Natural killer cell treated with Interleukin-12 subunit alpha and Interleukin-12 subunit beta and Interleukin-15 and Interleukin-18, amount 100 ng/mL, for 72 hours (primary cell): Measurements from ENCODE around the gene CDC45. TPM values are rescaled to one million over a fixed set of nuclear protein-coding genes. Genes with fewer than 3 reads are reported as not detected.

Experiments used
- ATAC-seq, 2 donors: fragments of 150-1000 bp; cut with Tn5 transposase in 1 of 2; sonication (Bioruptor Pico), chemical (Tn5 transposase) in 1 of 2; 2 replicates each; pipeline ENCODE4 v1.10.0; 2021
- DNase-seq: peaks from one replicate; pipeline ENCODE4 v3.0.0; 2022; ENCODE audit warnings: low spot score
- H3K27ac Mint-ChIP-seq, 2 donors: 1 replicate in 1 of 2; 2 replicates in 1 of 2; pipeline ENCODE4 v1.8.0; 2022; ENCODE audit warnings: mixed read lengths in 2 of 2, mild to moderate bottlenecking in 1 of 2, moderate library complexity in 1 of 2
- H3K27me3 Mint-ChIP-seq, 2 donors: 1 replicate in 1 of 2; 2 replicates in 1 of 2; pipeline ENCODE4 v1.8.0; 2022; ENCODE audit warnings: mixed read lengths in 2 of 2
- H3K36me3 Mint-ChIP-seq: one replicate; pipeline ENCODE4 v1.8.0; 2022; ENCODE audit warnings: mixed read lengths
- H3K4me1 Mint-ChIP-seq, 2 donors: 1 replicate in 1 of 2; 2 replicates in 1 of 2; pipeline ENCODE4 v1.8.0; 2022; ENCODE audit warnings: low read depth in 2 of 2, mixed read lengths in 2 of 2, mild to moderate bottlenecking in 1 of 2
- H3K4me3 Mint-ChIP-seq: one replicate; pipeline ENCODE4 v1.8.0; 2022; ENCODE audit warnings: mixed read lengths
- H3K9me3 Mint-ChIP-seq: 2 replicates; pipeline ENCODE4 v1.8.0; 2022; ENCODE audit warnings: mixed read lengths
- total RNA-seq, 2 donors: library from RNA; stranded (reverse); gene quantifications; one replicate each; pipeline ENCODE4 v1.2.3, GENCODE V29; 2022

CDC45 gene
- total RNA-seq, 2 donors from 2014 or later: 57.8 to 137 TPM

DNA sequence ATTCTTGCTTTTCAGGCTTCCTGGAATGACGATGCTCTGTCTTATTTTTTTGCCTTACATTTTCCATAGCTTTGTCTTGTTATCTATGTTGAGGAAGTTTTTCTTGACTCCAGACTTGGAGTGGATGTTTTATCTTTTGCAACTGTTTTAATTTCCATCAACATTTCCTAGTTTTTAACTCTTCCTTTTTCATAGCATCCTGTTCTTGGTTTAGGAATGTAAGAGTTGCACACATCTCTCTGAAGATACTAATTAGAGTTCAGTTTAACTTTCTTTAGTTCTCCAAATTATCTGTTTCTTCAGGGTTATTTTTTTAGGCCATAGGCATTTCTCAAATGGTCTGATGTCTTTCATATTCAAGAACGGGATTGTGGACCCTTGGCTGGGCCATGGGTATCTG, 34.1 kb downstream of the CDC45 start:
- Mint-ChIP-seq H3K4me1 (peaks cover 0 to 2% of the 10 kb centered on the region in 2 donors), H3K27ac (no peak overlapping the region), H3K36me3 (peaks cover 12% of the 10 kb centered on the region), H3K9me3 (no peaks in the 10 kb centered on the region), H3K27me3 (no peaks in the 10 kb centered on the region), H3K4me3 (no peak overlapping the region)
- DNase-seq (no peak), ATAC-seq (no peak)

DNA sequence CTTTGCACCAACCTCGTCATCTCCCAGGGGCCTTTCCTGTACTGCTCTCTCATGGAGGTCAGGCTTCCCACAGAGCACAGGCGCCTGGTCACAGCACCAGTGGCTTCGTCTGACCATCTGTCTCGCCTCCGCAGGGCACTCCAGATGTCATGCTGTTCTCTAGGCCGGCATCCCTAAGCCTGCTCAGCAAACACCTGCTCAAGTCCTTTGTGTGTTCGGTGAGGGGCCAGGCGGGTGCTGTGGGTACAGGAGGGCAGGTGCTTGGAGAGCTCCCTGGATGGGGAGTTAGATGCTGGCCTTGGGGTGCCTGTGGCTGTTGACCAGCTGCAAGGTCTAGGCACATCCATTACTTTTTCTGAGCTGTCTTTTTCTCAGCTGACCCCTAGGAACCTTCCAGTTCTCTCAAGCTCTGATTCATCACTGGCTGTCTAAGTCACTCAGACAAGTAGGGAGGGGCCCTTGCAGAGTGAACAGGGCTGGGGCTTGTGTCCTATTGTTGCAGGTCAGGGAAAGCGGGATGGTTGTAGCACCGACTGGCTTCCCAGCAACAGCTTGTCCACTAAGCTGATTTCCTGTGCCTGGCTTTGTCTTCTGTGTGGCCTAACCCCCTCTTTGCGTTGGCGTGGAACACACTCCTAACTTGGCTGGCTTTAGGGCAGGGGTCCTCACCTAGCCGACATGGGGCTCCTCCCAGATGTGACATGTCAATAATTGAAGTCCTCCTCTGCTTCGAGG, 35.3 kb downstream of the CDC45 start:
- Mint-ChIP-seq H3K36me3 (peaks cover 12% of the 10 kb centered on the region), H3K27ac (no peak overlapping the region), H3K4me1 (peaks cover 0 to 2% of the 10 kb centered on the region in 2 donors), H3K27me3 (no peaks in the 10 kb centered on the region), H3K9me3 (no peaks in the 10 kb centered on the region), H3K4me3 (no peak overlapping the region)
- ATAC-seq (no peak), DNase-seq (no peak)

DNA sequence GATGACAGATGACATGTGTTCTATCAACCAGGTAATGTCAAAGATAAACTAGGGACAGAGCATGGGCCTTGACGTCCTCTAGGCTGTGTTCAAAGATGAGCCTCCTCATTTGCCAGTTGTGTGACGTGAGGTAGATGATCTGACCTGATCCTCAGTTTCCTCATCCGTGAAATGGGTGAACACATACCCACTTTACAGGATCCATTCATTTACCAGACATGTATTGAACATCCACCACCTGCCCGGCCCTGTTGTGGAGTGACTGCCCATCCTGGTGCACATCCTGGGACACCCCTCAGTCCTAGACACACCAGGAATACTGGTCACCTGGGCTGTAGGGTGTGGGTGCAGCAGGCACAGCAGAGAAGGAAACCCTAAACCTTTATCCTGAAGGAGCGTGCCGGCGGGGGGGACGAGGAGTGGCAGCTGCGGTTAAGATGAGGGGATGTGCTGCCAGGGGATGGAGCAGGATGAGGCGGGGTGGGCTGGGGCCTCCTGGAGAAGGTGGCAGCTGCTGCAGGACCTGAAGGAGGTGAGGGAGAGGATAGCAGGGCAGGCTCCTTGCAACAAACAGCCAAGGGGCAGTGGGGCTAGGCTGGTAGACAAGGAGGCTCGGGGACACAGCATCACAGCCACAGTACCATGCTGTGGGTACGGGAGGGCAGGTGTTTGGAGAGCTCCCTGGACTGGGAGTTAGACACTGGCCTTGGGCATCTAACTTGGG, 36.1 kb downstream of the CDC45 start:
- H3K4me3 Mint-ChIP-seq: no peak overlapping the region
- H3K27ac Mint-ChIP-seq: no peak overlapping the region
- DNase-seq (no peak), ATAC-seq (no peak)
- H3K9me3 Mint-ChIP-seq: no peaks in the 10 kb centered on the region
- H3K4me1 Mint-ChIP-seq: peaks cover 0 to 2% of the 10 kb centered on the region in 2 donors
- no peaks in the 10 kb centered on the region for H3K27me3 Mint-ChIP-seq
- peaks cover 12% of the 10 kb centered on the region for H3K36me3 Mint-ChIP-seq

DNA sequence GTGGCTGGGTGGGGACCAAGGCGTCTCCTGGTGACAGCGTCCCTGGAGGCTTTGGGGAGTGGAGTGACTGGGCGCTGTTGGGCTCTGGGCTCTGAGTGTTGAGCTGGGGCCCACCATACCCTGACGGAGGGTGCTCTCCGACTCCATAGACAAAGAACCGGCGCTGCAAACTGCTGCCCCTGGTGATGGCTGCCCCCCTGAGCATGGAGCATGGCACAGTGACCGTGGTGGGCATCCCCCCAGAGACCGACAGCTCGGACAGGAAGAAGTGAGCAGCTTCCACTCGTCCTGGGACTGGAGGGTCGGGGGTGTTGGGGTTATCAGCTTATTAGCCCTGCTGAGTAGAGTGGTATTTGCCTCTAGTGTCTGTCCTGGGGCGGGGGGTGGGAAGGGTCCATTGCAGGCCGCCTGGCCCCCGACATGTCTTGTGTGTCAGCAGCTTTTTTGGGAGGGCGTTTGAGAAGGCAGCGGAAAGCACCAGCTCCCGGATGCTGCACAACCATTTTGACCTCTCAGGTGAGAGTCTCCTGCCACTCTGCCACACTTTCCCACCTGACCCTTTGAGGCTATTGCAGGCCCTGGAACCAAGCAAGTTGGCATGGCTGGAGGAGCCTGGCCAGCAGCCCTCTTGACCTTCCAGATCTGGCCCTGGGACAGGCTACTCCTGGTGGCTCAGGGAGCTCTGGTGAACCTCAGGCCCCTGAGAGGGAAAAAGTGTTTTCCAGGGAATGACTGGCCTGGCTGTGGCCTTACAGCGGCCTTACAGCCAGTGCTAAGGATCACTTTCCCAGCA, 36.9 kb downstream of the CDC45 start:
- no peaks in the 10 kb centered on the region for H3K27me3 Mint-ChIP-seq
- peaks cover 12% of the 10 kb centered on the region for H3K36me3 Mint-ChIP-seq
- H3K27ac Mint-ChIP-seq: no peak overlapping the region
- ATAC-seq: no peak
- H3K4me3 Mint-ChIP-seq: no peak overlapping the region
- H3K4me1 Mint-ChIP-seq: peaks cover 0 to 2% of the 10 kb centered on the region in 2 donors
- no peak for DNase-seq
- no peaks in the 10 kb centered on the region for H3K9me3 Mint-ChIP-seq

DNA sequence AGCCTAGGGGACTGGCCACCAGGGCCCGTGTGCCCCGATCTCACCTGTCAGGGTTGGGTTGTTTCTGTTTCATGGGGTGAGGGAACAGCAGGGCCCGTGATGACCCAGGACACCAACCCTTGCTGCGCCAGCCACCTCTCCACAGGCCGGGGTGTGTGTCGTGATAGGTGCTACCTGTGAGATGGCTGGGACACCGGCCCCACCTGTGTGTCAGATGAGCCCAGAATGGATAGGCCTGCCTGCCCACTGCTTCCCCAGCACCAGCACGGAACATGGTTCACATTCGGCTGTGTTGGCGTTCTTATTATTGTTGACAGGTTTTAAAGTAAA, 37.4 kb downstream of the CDC45 start:
- H3K27ac Mint-ChIP-seq: no peak overlapping the region
- H3K4me3 Mint-ChIP-seq: no peak overlapping the region
- no peaks in the 10 kb centered on the region for H3K9me3 Mint-ChIP-seq
- DNase-seq: no peak
- peaks cover 0 to 2% of the 10 kb centered on the region in 2 donors for H3K4me1 Mint-ChIP-seq
- no peaks in the 10 kb centered on the region for H3K27me3 Mint-ChIP-seq
- ATAC-seq: no peak
- H3K36me3 Mint-ChIP-seq: peaks cover 12% of the 10 kb centered on the region

DNA sequence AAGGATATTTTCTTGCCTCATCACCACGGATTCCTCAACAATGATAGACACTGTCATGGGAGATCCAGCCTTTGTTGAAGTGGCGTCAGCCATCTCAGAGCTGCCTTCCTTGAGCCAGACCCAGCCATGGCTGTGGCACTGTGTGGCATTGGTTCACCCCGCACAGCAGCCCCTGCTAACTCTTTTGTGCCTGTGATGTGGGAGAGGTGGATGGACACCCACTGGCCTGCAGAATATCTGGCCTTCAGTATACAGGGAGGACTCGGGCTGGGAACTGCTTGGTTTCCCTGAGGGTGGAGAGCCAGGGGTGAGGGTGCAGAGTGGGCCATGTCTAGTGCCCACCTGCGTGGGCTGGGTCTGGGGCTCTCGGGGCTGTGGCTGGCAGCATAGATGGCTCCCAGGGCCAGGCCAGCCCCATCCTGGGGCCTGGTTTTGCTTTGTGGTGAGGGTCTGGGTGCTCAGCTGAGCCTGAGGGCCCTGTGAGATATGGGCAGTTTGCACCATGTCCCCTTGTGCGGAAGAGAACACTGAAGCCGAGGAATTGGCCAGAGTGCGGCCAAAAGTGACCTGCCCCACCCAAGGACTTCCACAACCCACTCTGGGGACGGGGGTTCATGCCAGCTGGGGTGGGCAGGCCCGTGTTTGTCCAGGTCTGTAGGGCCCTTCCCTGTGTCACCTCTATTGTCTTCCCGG, 38.3 kb downstream of the CDC45 start:
- Mint-ChIP-seq H3K4me1 (peaks cover 0 to 2% of the 10 kb centered on the region in 2 donors), H3K4me3 (no peak overlapping the region), H3K9me3 (no peaks in the 10 kb centered on the region), H3K27me3 (no peaks in the 10 kb centered on the region), H3K27ac (no peak overlapping the region), H3K36me3 (peaks cover 6% of the 10 kb centered on the region)
- no peak for DNase-seq
- no peak for ATAC-seq

DNA sequence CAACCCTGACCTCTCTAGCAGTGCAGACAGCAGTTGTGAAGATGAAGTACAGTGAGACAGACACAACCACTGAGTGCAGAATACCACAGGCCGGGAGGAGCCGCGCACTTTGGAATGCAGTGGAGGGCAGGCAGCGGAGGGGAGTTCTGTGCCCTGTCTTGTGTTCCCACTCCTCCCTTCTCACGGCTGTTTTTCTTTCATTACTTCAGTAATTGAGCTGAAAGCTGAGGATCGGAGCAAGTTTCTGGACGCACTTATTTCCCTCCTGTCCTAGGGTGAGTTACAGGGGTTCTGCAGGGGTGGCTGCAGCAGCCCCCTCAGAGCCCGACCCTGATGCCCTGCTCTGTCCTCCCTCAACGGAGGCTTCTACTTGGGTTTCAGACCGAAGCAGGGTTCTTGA, 38.9 kb downstream of the CDC45 start:
- no peak for DNase-seq
- Mint-ChIP-seq H3K27me3 (no peaks in the 10 kb centered on the region), H3K9me3 (no peaks in the 10 kb centered on the region), H3K36me3 (peaks cover 5% of the 10 kb centered on the region), H3K4me1 (peaks cover 0 to 2% of the 10 kb centered on the region in 2 donors), H3K4me3 (no peak overlapping the region), H3K27ac (no peak overlapping the region)
- ATAC-seq: no peak

DNA sequence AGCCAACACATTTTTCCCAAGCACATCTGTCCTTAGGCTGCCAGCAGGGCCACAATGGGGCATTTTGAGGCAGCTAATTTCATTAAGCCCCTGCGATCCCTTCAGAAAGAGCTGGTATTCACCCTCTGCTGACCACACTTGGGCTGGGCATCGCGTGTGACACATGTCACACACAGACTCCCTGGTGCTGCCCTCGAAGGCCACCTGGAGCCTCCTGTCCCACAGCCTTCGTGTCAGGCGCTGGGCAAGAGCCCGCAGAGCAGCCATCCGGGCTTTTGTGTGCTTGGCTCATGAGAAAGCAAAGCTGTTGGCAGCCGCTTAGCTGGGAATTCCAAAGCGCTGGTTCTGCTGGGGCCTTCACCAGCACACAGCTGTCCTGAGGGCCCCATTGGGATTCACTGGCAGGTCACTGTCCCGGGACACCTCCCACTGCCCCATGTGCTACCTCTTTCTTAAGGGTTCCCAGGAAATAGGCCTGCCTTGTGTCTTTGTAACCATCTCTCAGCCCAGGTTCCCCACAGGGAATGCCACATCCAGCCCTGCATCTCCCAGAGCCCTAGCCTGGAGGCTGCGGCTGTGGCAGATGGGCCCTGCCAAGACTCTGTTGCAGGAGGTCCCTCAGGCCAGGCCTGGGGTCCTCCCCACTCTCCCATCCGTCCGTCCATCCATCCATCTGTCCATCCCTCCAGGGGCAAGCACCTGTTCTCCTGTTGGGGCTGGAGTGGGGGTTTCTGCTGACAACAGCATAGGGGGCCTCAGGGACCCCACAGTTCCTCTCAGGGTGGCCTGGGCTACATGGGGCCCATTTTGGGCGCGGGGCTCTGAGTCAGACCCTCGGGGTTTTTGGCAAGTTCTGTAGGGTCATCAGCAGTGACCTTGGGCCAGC, 39.6 kb downstream of the CDC45 start:
- ATAC-seq (no peak), DNase-seq (no peak)
- H3K27ac Mint-ChIP-seq: no peak overlapping the region
- no peak overlapping the region for H3K4me3 Mint-ChIP-seq
- H3K36me3 Mint-ChIP-seq: no peaks in the 10 kb centered on the region
- H3K4me1 Mint-ChIP-seq: peaks cover 0 to 2% of the 10 kb centered on the region in 2 donors
- no peaks in the 10 kb centered on the region for H3K9me3 Mint-ChIP-seq
- H3K27me3 Mint-ChIP-seq: no peaks in the 10 kb centered on the region

DNA sequence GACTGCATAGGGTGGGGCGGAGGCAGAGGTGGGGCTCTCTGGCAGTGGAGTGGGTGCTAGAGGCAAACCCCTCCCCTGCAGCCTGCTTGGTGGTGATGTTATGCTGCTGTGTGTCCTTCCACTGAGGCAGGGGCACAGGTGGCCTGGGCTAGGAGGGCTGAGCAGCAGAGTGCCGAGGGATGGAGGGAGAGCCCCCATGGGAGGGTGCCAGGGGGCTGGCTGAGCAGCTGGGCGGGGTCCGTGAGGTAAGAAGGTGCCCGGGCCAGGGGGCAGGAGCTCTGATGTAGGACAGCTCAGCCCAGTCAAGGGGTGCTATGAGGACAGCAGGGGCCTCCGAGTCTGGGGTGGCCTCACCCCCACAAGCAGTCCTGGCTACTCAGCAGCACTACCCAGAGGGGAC, 40.3 kb downstream of the CDC45 start:
- Mint-ChIP-seq H3K9me3 (no peaks in the 10 kb centered on the region), H3K27me3 (peaks cover 4 to 5% of the 10 kb centered on the region in 2 donors), H3K36me3 (no peaks in the 10 kb centered on the region), H3K27ac (no peak overlapping the region), H3K4me3 (no peak overlapping the region), H3K4me1 (peaks cover 0 to 5% of the 10 kb centered on the region in 2 donors)
- no peak for DNase-seq
- no peak for ATAC-seq

DNA sequence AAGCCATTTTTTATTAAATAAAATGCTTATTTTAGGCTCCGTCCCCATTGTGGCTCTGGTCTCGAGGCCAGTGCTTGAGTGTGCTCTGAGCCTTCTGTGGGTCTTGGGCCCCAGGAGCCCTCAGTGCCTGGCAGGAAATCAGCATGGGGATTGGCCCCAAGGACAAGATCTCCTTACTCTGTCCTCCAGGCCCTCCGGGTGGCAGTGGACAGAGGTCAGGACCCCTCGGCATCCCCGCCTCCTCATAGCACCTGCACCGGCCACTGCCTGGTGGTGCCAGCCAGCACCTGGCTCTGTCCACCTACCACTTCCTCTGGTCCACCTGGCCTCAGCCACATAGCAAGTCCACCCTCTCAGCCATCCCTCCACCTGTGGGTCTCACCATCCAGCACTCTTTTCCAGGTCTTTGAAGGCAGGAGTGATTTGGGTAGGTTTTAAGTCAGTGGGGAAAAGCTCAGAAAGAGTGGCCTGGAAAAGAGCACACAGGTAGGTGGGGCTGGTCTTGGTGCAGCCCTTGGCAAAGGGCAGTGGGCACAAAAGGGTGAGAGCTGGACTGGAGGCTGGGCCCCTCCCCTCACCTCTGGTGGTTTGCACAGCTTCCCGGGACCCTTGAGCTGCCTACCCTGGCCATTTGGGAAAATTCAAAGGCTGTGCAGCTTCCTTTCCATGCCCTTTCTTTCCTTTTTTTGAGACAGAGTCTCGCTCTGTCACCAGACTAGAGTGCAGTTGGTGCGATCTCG, 41.0 kb downstream of the CDC45 start:
- Mint-ChIP-seq H3K27me3 (peaks cover 6 to 7% of the 10 kb centered on the region in 2 donors), H3K9me3 (no peaks in the 10 kb centered on the region), H3K36me3 (no peaks in the 10 kb centered on the region), H3K4me1 (peaks cover 0 to 5% of the 10 kb centered on the region in 2 donors), H3K4me3 (no peak overlapping the region), H3K27ac (no peak overlapping the region)
- ATAC-seq: no peak
- DNase-seq: no peak

DNA sequence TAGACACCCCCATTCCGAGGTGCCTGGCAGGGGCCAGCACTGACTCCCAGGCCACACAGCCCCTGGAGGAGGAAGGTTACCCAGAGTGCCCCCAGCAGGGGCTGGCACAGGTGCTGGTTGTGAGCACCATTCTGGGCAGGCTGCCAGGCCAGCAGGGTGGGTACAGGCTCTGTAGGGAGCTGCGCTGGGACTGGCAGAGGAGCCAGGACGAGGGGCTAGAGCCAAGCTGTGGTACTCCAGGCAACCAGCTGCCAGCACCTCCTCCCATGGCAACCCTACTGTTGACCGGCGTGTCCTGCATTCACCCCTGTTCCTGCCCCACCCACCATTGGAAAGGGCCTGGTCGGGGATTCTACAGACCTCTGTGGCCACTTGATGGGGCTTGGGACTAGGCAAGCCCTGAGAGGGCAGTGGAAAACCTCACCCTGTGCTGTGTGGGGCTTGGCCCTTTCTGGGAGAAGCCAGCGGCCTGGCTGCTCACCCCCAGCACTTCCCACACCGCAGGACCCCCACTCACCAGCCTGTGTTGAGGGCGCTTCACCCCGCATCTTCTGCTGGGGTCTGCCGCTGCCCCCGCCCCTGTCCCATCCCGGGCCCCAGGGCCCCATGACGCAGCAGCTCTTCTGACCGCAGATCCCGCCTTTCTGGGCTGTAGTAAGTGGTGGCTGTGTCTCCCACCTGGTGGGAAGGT, 42.6 kb downstream of the CDC45 start:
- Mint-ChIP-seq H3K4me1 (peaks cover 0 to 3% of the 10 kb centered on the region in 2 donors), H3K36me3 (no peaks in the 10 kb centered on the region), H3K27ac (no peak overlapping the region), H3K9me3 (no peaks in the 10 kb centered on the region), H3K27me3 (peaks cover 11 to 16% of the 10 kb centered on the region in 2 donors), H3K4me3 (no peak overlapping the region)
- ATAC-seq: no peak
- no peak for DNase-seq

DNA sequence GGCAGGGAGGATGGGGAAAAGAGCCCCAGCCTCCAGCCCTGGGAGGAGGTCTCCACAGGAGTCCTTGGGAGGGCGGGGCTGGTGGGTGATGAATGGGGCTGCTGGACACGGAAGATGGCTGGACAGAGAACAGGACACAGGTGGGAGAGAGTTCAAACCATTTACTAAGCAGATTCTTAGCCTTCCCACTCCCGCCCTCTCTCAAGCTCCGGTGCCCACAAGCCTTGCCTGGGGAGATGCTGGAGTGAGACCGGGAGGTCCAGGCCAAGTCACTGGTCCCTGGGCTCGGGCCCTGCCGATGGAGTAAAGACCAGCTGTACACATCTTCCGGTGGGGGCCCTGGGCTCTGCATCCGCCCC, 43.1 kb downstream of the CDC45 start:
- Mint-ChIP-seq H3K27ac (no peak overlapping the region), H3K27me3 (peaks cover 11 to 16% of the 10 kb centered on the region in 2 donors), H3K9me3 (no peaks in the 10 kb centered on the region), H3K4me3 (no peak overlapping the region), H3K4me1 (peaks cover 0 to 3% of the 10 kb centered on the region in 2 donors), H3K36me3 (no peaks in the 10 kb centered on the region)
- DNase-seq (no peak), ATAC-seq (no peak)
